Measurements from ENCODE around the gene PARD6B. TPM values are rescaled to one million over a fixed set of nuclear protein-coding genes. Genes with fewer than 3 reads are reported as not detected.
"Not testable (repeated sequence)": the region's sequence is repeated elsewhere in the genome, so short reads cannot be mapped to it uniquely, and the experiment has no call there.

The PARD6B gene
- polyA plus RNA-seq, 1 donor = 10.9 TPM

DNA sequence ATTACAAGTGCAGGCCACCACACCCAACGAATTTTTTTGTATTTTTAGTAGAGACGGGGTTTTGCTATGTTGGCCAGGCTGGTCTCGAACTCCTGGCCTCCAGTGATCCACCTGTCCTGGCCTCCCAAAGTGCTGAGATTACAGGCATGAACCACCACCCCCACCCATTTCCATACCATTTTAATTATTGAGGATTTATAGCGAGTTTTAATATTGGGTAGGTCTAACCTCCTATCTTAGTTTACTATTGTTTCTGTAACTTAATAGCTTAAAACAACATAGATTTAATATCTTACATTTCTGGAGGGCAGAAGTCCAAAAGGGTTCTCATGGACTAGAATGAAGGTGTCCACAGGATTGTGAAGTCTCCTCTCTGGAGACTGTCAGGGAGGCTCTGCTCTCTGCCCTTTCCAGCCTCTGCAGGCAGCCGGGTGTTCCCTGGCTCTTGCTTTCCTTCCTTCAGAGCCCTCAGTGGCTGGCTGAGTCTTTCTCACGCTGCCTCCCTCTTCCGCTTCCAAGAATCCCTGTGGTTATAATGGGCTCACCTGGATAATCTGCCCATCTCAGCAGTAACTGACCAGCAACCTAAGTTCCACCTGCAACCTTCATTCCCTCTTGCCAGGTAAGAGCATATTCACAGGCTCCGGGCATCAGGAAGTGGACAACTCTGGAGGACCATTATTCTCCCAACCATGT lies 44.9 kb downstream of the PARD6B start:
- H3K27ac ChIP-seq (ENCODE audit: low read length) = no peak overlapping the region
- H3K9me3 ChIP-seq (ENCODE audit: control insufficient read depth, low read depth, low read length) = no peaks in the 10 kb centered on the region
- H3K4me3 ChIP-seq (ENCODE audit: low read length) = no peak overlapping the region
- H3K4me1 ChIP-seq (ENCODE audit: control insufficient read depth, insufficient read depth, low read length) = no peaks in the 10 kb centered on the region
- WGBS (ENCODE audit: insufficient coverage, low lambda C conversion rate) = no CpG with 5 or more reads among the region's 8 CpGs
- no peaks in the 10 kb centered on the region for H3K36me3 ChIP-seq (ENCODE audit: control insufficient read depth, insufficient read depth, low read length)
- H3K27me3 ChIP-seq (ENCODE audit: control insufficient read depth, insufficient read depth, low read length) = no peaks in the 10 kb centered on the region
- DNase-seq = no peak

GRCh38 chr20:50777373-50777772 lies 46.0 kb downstream of the PARD6B start:
- H3K36me3 ChIP-seq (ENCODE audit: control insufficient read depth, insufficient read depth, low read length) = no peaks in the 10 kb centered on the region
- no peaks in the 10 kb centered on the region for H3K9me3 ChIP-seq (ENCODE audit: control insufficient read depth, low read depth, low read length)
- 75% methylated on average over 2 of the region's 2 CpGs for WGBS (ENCODE audit: insufficient coverage, low lambda C conversion rate)
- no peak overlapping the region for H3K27ac ChIP-seq (ENCODE audit: low read length)
- H3K27me3 ChIP-seq (ENCODE audit: control insufficient read depth, insufficient read depth, low read length) = no peaks in the 10 kb centered on the region
- no peak overlapping the region for H3K4me3 ChIP-seq (ENCODE audit: low read length)
- DNase-seq = no peak
- H3K4me1 ChIP-seq (ENCODE audit: control insufficient read depth, insufficient read depth, low read length) = no peaks in the 10 kb centered on the region

- no CpG with 5 or more reads among the region's 8 CpGs for WGBS (ENCODE audit: insufficient coverage, low lambda C conversion rate)
- H3K4me3 ChIP-seq (ENCODE audit: low read length); H3K27ac ChIP-seq (ENCODE audit: low read length); H3K27me3 ChIP-seq (ENCODE audit: control insufficient read depth, insufficient read depth, low read length); DNase-seq; H3K4me1 ChIP-seq (ENCODE audit: control insufficient read depth, insufficient read depth, low read length); H3K36me3 ChIP-seq (ENCODE audit: control insufficient read depth, insufficient read depth, low read length); H3K9me3 ChIP-seq (ENCODE audit: control insufficient read depth, low read depth, low read length): not testable (repeated sequence)
Observed at GRCh38 chr20:50778994-50779393, 47.6 kb downstream of the PARD6B start.

- H3K4me3 ChIP-seq (ENCODE audit: low read length) = no peak overlapping the region
- no peaks in the 10 kb centered on the region for H3K27me3 ChIP-seq (ENCODE audit: control insufficient read depth, insufficient read depth, low read length)
- H3K9me3 ChIP-seq (ENCODE audit: control insufficient read depth, low read depth, low read length) = no peaks in the 10 kb centered on the region
- no peaks in the 10 kb centered on the region for H3K36me3 ChIP-seq (ENCODE audit: control insufficient read depth, insufficient read depth, low read length)
- H3K4me1 ChIP-seq (ENCODE audit: control insufficient read depth, insufficient read depth, low read length) = peaks cover 4% of the 10 kb centered on the region
- DNase-seq = no peak
- H3K27ac ChIP-seq (ENCODE audit: low read length) = no peak overlapping the region
- no CpG with 5 or more reads among the region's 2 CpGs for WGBS (ENCODE audit: insufficient coverage, low lambda C conversion rate)
Observed at GRCh38 chr20:50783390-50783789, 52.0 kb downstream of the PARD6B start.

GRCh38 chr20:50783903-50784302 lies 52.5 kb downstream of the PARD6B start:
- no peak for DNase-seq
- Histone ChIP-seq H3K27me3 (ENCODE audit: control insufficient read depth, insufficient read depth, low read length) (no peaks in the 10 kb centered on the region), H3K27ac (ENCODE audit: low read length) (no peak overlapping the region), H3K4me1 (ENCODE audit: control insufficient read depth, insufficient read depth, low read length) (peaks cover 9% of the 10 kb centered on the region), H3K9me3 (ENCODE audit: control insufficient read depth, low read depth, low read length) (no peaks in the 10 kb centered on the region), H3K36me3 (ENCODE audit: control insufficient read depth, insufficient read depth, low read length) (no peaks in the 10 kb centered on the region), H3K4me3 (ENCODE audit: low read length) (no peak overlapping the region)
- WGBS (ENCODE audit: insufficient coverage, low lambda C conversion rate) = no CpG with 5 or more reads among the region's 6 CpGs

GRCh38 chr20:50784464-50784863 lies 53.1 kb downstream of the PARD6B start:
- DNase-seq = no peak
- Histone ChIP-seq H3K4me3 (ENCODE audit: low read length) (no peak overlapping the region), H3K9me3 (ENCODE audit: control insufficient read depth, low read depth, low read length) (no peaks in the 10 kb centered on the region), H3K27me3 (ENCODE audit: control insufficient read depth, insufficient read depth, low read length) (no peaks in the 10 kb centered on the region), H3K27ac (ENCODE audit: low read length) (no peak overlapping the region), H3K4me1 (ENCODE audit: control insufficient read depth, insufficient read depth, low read length) (peaks cover 10% of the 10 kb centered on the region), H3K36me3 (ENCODE audit: control insufficient read depth, insufficient read depth, low read length) (no peaks in the 10 kb centered on the region)
- 90% methylated on average over 2 of the region's 4 CpGs for WGBS (ENCODE audit: insufficient coverage, low lambda C conversion rate)

DNA sequence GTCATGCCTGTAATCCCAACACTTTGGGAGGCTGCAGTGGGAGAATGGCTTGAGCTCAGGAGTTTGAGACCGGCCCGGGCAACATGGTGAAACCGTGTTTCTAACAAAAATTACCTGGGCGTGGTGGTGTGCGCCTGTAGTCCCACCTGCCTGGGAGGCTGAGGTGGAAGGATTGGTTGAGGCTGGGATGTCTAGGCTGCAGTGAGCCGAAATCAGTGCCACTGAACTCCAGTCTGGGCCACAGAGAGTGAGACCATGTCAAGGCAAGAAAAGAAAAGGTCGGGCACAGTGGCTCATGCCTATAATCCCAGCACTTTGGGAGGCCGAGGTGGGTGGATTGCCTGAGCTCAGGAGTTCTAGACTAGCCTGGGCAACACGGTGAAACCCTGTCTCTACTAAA lies 55.3 kb downstream of the PARD6B start:
- Histone ChIP-seq H3K4me1 (ENCODE audit: control insufficient read depth, insufficient read depth, low read length) (peaks cover 28% of the 10 kb centered on the region), H3K9me3 (ENCODE audit: control insufficient read depth, low read depth, low read length) (no peaks in the 10 kb centered on the region), H3K27ac (ENCODE audit: low read length) (no peak overlapping the region), H3K27me3 (ENCODE audit: control insufficient read depth, insufficient read depth, low read length) (no peaks in the 10 kb centered on the region), H3K4me3 (ENCODE audit: low read length) (no peak overlapping the region), H3K36me3 (ENCODE audit: control insufficient read depth, insufficient read depth, low read length) (no peaks in the 10 kb centered on the region)
- no peak for DNase-seq
- no CpG with 5 or more reads among the region's 9 CpGs for WGBS (ENCODE audit: insufficient coverage, low lambda C conversion rate)

DNA sequence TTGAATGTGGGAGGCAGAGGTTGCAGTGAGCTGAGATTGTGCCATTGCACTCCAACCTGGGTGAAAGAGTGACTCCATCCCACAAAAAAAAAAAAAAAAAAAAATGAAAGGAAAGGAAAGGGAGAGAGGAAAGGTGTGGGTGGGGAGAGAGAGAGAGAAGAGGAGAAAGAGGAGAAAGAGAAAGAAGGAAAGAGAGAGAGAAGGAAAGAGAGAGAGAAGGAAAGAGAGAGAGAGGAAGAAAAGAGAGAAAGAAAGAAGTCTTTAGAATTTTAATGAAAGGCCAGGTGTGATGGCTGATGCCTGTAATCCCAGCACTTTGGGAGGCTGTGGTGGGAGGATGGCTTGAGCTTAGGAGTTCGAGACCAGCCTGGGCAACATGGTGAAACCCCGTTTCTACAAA lies 55.8 kb downstream of the PARD6B start:
- no CpG with 5 or more reads among the region's 2 CpGs for WGBS (ENCODE audit: insufficient coverage, low lambda C conversion rate)
- no peak overlapping the region for H3K27ac ChIP-seq (ENCODE audit: low read length)
- no peaks in the 10 kb centered on the region for H3K27me3 ChIP-seq (ENCODE audit: control insufficient read depth, insufficient read depth, low read length)
- no peaks in the 10 kb centered on the region for H3K9me3 ChIP-seq (ENCODE audit: control insufficient read depth, low read depth, low read length)
- H3K4me3 ChIP-seq (ENCODE audit: low read length) = no peak overlapping the region
- no peak for DNase-seq
- H3K36me3 ChIP-seq (ENCODE audit: control insufficient read depth, insufficient read depth, low read length) = no peaks in the 10 kb centered on the region
- peaks cover 28% of the 10 kb centered on the region for H3K4me1 ChIP-seq (ENCODE audit: control insufficient read depth, insufficient read depth, low read length)

DNA sequence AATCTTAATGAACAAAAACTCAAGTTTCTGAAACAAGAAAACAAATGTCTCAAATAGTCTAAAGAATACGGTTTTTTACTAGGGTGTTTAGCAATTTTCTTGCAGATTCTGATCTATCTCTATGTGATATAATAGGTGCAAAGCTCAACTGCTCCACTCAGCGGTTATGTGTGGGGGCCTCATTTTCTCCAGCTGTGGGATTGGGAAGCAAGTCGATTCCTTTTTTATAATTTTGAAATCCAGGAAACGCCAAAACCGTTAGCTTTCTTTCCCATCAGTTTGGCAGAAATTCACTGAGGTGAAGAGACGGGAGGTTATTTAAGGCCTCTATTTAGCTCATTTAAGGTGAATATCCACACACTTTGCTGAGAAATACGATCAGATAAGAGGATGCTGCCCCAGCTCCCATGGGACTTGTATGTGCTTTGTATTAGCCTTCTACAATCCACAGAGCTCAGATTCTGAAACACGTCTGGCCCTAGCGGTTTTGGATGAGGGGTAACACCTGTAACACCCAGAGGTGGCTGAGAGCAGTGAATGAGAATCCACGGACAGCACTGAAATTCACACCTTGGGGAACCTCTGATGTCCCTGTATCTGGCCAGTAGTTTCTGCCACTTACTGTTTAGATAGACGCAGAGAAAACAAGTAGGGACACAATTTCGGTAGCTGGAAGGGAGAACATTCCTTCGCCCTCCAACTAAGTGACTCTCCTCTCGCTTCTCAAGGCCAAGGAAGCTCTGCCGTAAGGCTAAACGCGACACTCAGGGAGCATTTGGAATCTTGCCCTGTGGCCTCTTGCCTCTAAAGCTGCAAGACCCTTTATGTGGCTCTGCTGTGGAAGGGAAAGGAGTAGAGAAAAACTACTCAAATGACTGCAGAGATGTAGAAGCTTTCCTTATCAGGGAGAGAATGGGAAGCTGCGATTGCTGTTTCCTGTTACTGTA lies 56.9 kb downstream of the PARD6B start:
- Histone ChIP-seq H3K4me1 (ENCODE audit: control insufficient read depth, insufficient read depth, low read length) (peaks cover 28% of the 10 kb centered on the region), H3K27me3 (ENCODE audit: control insufficient read depth, insufficient read depth, low read length) (no peaks in the 10 kb centered on the region), H3K27ac (ENCODE audit: low read length) (peak overlapping the region; percentile 46), H3K4me3 (ENCODE audit: low read length) (no peak overlapping the region), H3K36me3 (ENCODE audit: control insufficient read depth, insufficient read depth, low read length) (no peaks in the 10 kb centered on the region), H3K9me3 (ENCODE audit: control insufficient read depth, low read depth, low read length) (no peaks in the 10 kb centered on the region)
- DNase-seq = peak; percentile 59 to 74
- WGBS (ENCODE audit: insufficient coverage, low lambda C conversion rate) = 40% methylated on average over 1 of the region's 18 CpGs

- H3K4me1 ChIP-seq (ENCODE audit: control insufficient read depth, insufficient read depth, low read length) = peaks cover 28% of the 10 kb centered on the region
- no peaks in the 10 kb centered on the region for H3K9me3 ChIP-seq (ENCODE audit: control insufficient read depth, low read depth, low read length)
- no peaks in the 10 kb centered on the region for H3K36me3 ChIP-seq (ENCODE audit: control insufficient read depth, insufficient read depth, low read length)
- peak in 1 of 2 donors; percentile 20 for DNase-seq
- peak overlapping the region; percentile 97 for H3K27ac ChIP-seq (ENCODE audit: low read length)
- WGBS (ENCODE audit: insufficient coverage, low lambda C conversion rate) = no CpG with 5 or more reads among the region's 11 CpGs
- no peaks in the 10 kb centered on the region for H3K27me3 ChIP-seq (ENCODE audit: control insufficient read depth, insufficient read depth, low read length)
- no peak overlapping the region for H3K4me3 ChIP-seq (ENCODE audit: low read length)
Observed at GRCh38 chr20:50789968-50790650, 58.7 kb downstream of the PARD6B start.
